Globus pallidus (tissue), 1 donor: Measurements from ENCODE around the gene SRPK1.
A peak's percentile ranks its signal among the peaks of the same experiment; 100 is the strongest.
"Not testable (repeated sequence)": the region's sequence is repeated elsewhere in the genome, so short reads cannot be mapped to it uniquely, and the experiment has no call there.

ENCODE experiments used
- DNase-seq: peaks from one replicate; pipeline ENCODE4 v3.0.0-alpha.2; 2015; ENCODE audit warnings: low spot score

Gene SRPK1

GRCh38 chr6:35931120-35931561 is 10.2 kb upstream of the SRPK1 start:
- no peak for DNase-seq

- no peak for DNase-seq
These were observed 8.7 kb upstream of the SRPK1 start for GRCh38 chr6:35929601-35930000.

- DNase-seq = no peak
These were observed 5.8 kb upstream of the SRPK1 start for GRCh38 chr6:35926509-35927215.

- no peak for DNase-seq
These were observed 5.1 kb upstream of the SRPK1 start for GRCh38 chr6:35925961-35926360.

- no peak for DNase-seq
These were observed 3.2 kb upstream of the SRPK1 start for GRCh38 chr6:35924146-35924545.

GRCh38 chr6:35922139-35922554 is 1.2 kb upstream of the SRPK1 start:
- no peak for DNase-seq

GRCh38 chr6:35919827-35920751 is 809 bp downstream of the SRPK1 start:
- DNase-seq = peak; percentile 22

GRCh38 chr6:35919085-35919826 is 1.6 kb downstream of the SRPK1 start:
- DNase-seq = peak; percentile 0

- not testable (repeated sequence) for DNase-seq
These were observed 4.0 kb downstream of the SRPK1 start for GRCh38 chr6:35916893-35917292.

GRCh38 chr6:35916056-35916455 is 4.8 kb downstream of the SRPK1 start:
- no peak for DNase-seq

GRCh38 chr6:35914536-35914935 is 6.4 kb downstream of the SRPK1 start:
- no peak for DNase-seq

GRCh38 chr6:35911871-35912653 is 8.8 kb downstream of the SRPK1 start:
- no peak for DNase-seq

GRCh38 chr6:35909571-35909970 is 11.3 kb downstream of the SRPK1 start:
- DNase-seq = not testable (repeated sequence)

GRCh38 chr6:35908753-35909401 is 12.0 kb downstream of the SRPK1 start:
- DNase-seq = not testable (repeated sequence)

GRCh38 chr6:35907750-35908149 is 13.1 kb downstream of the SRPK1 start:
- DNase-seq = no peak

GRCh38 chr6:35906499-35906846 is 14.4 kb downstream of the SRPK1 start:
- no peak for DNase-seq

GRCh38 chr6:35905841-35906498 is 14.9 kb downstream of the SRPK1 start:
- DNase-seq = no peak

GRCh38 chr6:35905141-35905785 is 15.6 kb downstream of the SRPK1 start:
- no peak for DNase-seq

- no peak for DNase-seq
These were observed 17.2 kb downstream of the SRPK1 start for GRCh38 chr6:35903679-35904078.

GRCh38 chr6:35900448-35900847 is 20.4 kb downstream of the SRPK1 start:
- DNase-seq = no peak
